GM21526 (cell line): Measurements from ENCODE around the gene PRUNE2.
A peak's percentile ranks its signal among the peaks of the same experiment; 100 is the strongest.
"Not testable (repeated sequence)": the region's sequence is repeated elsewhere in the genome, so short reads cannot be mapped to it uniquely, and the experiment has no call there.

Experiments used
- ATAC-seq: cut with Tn5 transposase; IDR thresholded peaks from one replicate; pipeline ENCODE4 v1.9.1; 2021; ENCODE audit warnings: moderate library complexity; ENCODE audit not compliant: unreplicated experiment, low FRiP score

Gene PRUNE2, protein sequence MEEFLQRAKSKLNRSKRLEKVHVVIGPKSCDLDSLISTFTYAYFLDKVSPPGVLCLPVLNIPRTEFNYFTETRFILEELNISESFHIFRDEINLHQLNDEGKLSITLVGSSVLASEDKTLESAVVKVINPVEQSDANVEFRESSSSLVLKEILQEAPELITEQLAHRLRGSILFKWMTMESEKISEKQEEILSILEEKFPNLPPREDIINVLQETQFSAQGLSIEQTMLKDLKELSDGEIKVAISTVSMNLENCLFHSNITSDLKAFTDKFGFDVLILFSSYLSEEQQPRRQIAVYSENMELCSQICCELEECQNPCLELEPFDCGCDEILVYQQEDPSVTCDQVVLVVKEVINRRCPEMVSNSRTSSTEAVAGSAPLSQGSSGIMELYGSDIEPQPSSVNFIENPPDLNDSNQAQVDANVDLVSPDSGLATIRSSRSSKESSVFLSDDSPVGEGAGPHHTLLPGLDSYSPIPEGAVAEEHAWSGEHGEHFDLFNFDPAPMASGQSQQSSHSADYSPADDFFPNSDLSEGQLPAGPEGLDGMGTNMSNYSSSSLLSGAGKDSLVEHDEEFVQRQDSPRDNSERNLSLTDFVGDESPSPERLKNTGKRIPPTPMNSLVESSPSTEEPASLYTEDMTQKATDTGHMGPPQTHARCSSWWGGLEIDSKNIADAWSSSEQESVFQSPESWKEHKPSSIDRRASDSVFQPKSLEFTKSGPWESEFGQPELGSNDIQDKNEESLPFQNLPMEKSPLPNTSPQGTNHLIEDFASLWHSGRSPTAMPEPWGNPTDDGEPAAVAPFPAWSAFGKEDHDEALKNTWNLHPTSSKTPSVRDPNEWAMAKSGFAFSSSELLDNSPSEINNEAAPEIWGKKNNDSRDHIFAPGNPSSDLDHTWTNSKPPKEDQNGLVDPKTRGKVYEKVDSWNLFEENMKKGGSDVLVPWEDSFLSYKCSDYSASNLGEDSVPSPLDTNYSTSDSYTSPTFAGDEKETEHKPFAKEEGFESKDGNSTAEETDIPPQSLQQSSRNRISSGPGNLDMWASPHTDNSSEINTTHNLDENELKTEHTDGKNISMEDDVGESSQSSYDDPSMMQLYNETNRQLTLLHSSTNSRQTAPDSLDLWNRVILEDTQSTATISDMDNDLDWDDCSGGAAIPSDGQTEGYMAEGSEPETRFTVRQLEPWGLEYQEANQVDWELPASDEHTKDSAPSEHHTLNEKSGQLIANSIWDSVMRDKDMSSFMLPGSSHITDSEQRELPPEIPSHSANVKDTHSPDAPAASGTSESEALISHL (N-terminal part only)

DNA sequence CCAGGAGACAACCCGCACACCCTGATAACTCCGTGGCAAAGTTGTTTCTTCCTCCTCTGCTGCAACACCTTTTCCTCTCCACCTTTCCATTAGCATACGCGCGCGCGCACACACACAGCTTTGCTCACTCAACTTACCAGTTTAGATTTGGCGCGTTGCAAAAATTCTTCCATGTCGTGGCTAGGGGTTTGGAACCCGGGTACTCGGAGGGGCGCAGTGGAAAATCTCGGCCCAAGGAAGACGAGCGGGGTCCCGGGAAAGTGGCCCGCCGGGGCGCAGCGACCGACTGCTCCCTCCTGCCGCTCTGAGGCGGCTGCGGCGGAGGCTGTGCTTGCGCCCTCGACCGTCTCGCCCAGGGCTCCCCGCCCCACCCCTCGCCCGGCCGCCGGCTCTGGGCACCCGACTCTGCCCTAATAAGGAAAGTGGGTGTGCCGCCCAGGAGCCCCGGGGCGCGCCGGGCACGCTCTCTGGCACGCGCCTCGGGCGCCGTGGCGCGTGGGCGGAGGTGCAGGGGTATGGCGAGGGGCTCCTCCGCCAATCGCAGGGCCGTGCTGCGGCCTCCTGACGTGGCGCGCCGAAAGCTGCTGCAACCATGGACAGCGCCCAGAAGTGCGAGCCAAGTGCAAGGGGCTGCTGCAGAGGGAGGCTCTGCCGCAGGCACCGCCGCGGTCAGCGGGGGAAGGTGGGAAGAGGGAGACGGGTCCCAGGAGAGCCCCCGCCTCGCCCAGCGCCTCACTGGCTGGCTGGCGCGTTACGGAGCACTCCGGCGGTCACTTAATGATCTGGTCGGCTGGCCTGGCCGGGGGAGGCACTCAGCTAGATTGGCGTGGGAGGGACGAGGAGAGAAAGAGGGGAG lies at the start of gene PRUNE2:
PRUNE2 (minus strand) TSS at position 324 of the 856 bp plus-strand sequence; CDS start at position 173, 151 bp downstream.
- peak; percentile 65 for ATAC-seq

DNA sequence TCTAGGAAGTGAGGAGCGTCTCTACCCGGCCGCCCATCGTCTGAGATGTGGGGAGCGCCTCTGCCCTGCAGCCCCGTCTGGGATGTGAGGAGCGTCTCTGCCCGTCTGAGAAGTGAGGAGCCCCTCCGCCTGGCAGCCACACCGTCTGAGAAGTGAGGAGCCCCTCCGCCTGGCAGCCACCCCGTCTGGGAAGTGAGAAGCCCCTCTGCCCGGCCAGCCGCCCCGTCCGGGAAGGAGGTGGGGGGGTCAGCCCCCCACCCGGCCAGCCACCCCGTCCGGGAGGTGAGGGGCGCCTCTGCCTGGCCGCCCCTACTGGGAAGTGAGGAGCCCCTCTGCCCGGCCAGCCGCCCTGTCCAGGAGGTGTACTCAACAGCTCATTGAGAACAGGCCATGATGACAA lies 49.5 kb upstream of the PRUNE2 start:
- ATAC-seq: not testable (repeated sequence)

- ATAC-seq: no peak
Measured at GRCh38 chr9:76949865-76950264, 44.0 kb upstream of the PRUNE2 start.

- ATAC-seq: no peak
Measured at GRCh38 chr9:76944011-76944410, 38.1 kb upstream of the PRUNE2 start.

- no peak for ATAC-seq
Measured at GRCh38 chr9:76943054-76943453, 37.1 kb upstream of the PRUNE2 start.

DNA sequence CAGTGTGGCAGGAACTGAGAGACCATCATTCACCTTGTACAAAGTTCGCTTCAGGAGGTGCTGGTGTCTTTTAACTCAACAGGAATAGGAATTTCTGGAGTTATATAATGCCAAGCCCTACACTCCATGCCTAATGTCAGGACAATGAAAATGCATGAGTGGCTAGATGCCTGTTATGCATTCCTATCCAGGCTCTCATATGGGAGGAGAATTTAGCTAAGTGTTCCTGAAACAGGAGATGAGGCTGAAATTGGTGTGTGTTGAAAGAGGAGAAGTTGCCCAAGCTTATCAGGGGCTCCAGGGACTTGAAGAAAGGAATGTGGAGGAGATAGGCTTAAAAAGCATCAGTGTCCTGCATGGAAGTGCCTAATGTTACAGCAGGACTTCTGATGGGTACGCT lies 26.8 kb upstream of the PRUNE2 start:
- ATAC-seq: no peak

GRCh38 chr9:76932265-76932664 lies 26.4 kb upstream of the PRUNE2 start:
- ATAC-seq: no peak

GRCh38 chr9:76927540-76928240 lies 21.8 kb upstream of the PRUNE2 start:
- no peak for ATAC-seq

- no peak for ATAC-seq
Measured at GRCh38 chr9:76926846-76927245, 20.9 kb upstream of the PRUNE2 start.

- no peak for ATAC-seq
Measured at GRCh38 chr9:76926324-76926741, 20.4 kb upstream of the PRUNE2 start.

DNA sequence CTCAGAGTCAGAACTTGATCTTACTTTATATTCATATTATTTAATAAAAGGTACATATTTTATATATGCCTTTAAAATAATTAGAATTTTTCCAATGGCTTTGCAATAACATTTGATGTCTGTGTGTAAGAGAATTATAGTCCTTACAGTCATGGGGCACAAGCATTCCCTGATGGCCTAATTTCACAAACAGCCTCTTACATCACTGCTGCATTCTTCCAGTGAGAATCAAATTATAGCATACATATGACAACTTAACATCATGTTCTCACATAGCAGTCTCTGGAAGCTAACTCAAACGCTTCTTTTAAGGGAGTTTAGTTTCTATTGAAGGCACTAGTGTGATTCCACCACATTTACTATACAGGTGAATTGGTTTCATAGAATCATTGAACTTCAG lies 15.3 kb upstream of the PRUNE2 start:
- ATAC-seq: no peak

DNA sequence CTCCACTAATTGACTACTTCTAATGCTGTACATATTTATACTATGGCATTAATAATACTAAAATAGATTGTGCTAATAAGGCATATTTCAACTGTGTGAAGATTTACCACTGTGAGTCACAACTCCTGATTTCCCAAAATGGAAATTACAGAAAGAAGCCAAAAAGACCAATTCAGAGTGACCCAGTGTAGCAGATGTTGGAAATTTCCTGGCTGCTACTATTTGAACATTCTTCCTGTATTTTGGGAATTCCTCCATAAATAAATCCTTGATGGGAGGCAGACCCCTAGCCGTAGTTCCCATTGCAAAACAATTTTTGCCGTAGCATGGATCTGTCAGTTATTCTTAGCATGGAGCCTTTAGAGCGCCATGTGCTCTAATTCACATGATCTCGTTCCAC lies 11.4 kb upstream of the PRUNE2 start:
- no peak for ATAC-seq

DNA sequence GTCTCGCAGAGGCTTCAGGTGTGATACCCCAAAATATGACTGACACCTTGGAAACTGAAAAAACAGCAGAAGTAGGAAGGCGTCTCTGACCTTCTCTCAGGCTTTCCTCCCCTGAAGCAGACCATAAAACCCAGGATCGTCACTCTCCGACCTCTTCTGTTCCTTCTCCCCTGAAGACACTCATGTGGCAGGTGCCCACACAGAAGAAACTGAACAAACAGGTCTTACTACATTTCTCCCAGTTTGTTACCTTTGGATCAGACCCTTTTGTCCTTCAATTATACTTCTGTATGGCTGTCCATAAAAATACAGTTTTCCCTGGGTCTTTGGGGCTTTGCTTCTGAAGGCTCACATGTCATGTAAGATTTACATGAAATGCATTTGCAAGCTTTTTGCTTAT lies 10.3 kb upstream of the PRUNE2 start:
- no peak for ATAC-seq

DNA sequence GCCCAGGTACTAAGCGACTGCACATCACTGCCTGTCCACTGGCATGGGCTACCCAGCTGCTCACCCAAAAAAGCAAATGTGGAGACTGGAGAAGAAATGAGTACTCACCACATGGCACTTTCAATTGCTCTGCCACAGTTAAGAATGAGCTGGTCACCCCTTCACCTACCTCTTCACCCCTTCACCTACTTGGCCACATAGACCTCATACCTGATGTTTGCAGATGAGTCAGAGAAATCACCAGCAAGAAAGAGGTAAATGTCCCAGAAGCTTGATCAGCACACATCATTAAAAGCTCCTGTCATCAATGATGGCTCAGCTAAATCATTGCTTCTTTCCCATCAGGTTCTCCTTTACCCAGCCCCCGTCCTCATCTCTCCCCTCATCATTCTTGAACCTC lies 7.6 kb upstream of the PRUNE2 start:
- ATAC-seq: no peak

- ATAC-seq: no peak
Measured at GRCh38 chr9:76912636-76913275, 6.8 kb upstream of the PRUNE2 start.

DNA sequence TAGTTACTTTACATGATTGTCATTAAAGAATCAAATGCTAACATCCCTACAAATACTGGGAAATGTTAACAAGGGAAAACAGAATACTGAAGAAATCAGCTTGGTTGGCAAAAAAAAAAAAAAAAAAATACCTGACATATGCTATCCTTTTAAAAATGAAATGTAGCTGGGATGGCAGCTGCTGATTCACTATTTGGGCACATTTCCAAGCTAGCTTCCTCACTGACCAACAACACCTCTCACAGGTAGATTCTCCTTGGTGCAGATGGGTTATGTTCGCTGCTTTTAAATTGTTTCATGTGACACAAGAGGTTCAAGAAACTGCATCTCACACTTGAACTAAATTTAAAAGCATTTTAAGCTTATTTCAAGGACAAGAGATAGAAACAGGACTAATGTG lies 6.1 kb upstream of the PRUNE2 start:
- no peak for ATAC-seq

- ATAC-seq: no peak
Measured at GRCh38 chr9:76910861-76911260, 4.9 kb upstream of the PRUNE2 start.

DNA sequence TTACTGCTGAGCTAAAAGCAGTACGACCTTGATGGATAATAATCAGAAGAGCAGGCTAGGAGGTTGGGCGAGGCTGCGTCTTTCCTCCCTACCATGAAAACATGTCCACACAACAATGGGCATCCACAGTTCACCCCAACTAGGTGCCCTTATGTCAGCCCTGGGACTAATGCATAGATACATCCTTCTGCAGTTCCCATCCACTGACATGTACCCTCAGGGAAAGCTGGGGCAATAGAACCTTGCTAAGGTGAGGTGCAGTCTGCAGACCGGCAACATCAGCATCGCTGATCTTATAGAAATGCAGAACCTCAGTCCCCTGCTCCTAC lies 697 bp upstream of the PRUNE2 start:
- ATAC-seq: peak; percentile 30
